ENCODE data around the gene TMEM63A.
A peak's percentile ranks its signal among the peaks of the same experiment; 100 is the strongest.

Gene TMEM63A

DNA sequence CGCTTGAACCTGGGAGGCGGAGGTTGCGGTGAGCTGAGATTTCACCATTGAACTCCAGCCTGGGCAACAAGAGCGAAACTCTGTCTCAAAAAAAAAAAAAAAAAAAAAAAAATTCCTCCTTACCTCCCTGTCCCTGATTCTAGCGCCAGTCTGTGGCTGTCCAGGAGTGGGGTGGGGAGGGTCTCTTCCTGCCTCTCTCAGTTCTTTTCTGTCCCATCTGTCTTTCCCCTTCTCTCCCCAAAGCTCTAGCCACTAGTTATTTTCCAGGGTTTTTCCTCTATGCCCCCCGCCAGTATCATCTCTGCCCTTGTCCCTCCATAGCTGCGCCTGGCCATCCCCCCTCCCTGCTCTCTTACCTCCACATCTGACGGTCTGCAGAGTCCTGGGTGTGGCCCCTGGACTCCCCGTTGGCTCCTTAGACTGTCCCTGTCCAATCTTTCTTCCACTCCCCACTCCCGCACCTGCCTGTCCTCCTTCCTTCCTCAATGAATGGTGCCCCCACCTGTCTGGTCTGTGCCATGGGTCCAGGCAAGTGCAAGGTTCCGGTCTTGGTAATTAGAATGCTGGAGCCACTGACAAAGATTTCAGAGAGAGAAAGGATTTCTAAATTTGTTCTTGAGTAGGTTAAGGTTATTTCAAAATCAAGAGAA, 1.6 kb upstream of the TMEM63A start:
- no peak for DNase-seq

GRCh38 chr1:225882694-225883615, 775 bp upstream of the TMEM63A start:
- peak; percentile 27 for DNase-seq

DNA sequence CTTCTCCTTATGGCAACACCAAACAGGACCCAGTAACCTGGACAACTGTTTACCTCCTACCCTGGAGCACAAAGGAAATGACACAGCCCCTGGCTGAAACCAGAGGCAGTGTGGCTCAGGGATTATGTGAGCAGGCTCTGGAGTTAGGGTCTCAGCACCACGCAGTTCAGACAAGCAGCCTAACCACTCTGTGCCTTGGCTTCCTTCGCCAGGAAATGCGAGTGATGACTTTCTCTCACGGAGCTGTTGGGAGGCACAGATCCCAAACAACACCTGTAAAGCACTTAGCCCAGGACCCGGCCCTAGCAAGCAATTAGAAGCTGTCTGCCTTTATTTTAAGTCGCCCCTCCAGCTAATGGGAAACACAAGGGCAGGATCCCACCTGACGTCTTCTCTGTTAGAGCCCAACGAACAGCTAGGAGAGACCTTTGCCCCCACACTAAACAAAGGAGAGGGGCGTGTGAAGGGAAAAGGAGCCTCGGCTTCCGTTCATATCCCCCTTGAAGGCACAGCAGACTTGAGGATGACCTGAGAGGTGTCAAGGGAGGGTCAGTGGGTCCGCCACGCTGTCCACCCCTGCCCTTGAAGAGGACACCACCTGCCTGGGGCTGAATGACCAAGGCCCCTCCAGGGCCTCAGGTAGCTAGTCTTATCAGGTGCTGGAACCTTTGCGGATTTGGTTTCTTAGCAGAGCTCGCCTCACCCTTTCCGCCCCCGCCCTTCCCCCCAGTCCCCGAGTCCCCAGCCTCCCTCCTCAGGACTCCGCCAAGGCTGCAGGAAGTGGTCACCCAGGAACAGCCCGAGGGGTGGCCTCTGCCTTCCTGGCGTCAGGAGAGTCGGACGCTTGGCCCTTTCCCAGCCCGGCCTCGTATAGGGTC, 860 bp downstream of the TMEM63A start:
- no peak for DNase-seq

- DNase-seq = no peak
Measured at GRCh38 chr1:225880636-225881035, 1.5 kb downstream of the TMEM63A start.

- peak; percentile 55 for DNase-seq
Measured at GRCh38 chr1:225880222-225880588, 2.0 kb downstream of the TMEM63A start.

DNA sequence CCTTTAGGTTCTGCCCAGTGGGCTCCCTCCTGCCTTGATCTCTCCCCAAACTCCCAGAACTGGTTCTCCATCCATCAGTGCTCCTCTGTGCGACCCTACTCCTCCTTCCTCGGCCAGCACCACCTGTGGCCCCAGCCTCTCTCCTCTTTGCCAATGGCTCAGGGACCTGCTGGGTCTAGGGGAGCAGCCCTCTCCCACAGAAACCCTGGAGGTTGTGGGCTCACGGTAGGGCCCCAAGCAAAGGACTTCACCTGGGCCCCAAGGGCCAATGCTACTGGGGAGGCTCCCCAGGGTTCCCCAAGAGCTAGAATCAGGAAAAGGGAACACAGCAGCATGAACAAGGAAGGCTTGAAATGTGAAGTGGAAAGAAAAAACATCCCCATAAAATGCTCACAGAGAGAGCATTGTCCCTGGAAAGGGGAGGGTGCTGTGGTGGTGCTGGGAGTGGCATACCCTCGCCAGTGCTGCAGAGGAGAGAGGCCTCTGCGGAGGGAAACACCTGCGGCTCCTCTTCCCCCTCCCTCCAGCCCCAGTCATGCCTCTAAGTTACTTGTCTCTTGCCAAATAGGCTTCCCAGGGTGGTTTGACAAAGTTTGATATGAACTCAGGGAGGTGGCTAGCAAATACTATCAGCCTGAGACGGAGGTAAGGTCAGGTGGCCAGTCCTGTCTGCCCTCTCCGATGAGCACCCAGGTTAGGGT, 2.5 kb downstream of the TMEM63A start:
- DNase-seq = peak; percentile 29

GRCh38 chr1:225878282-225878681, 3.9 kb downstream of the TMEM63A start:
- DNase-seq = no peak

- no peak for DNase-seq
Measured at GRCh38 chr1:225877580-225877979, 4.6 kb downstream of the TMEM63A start.

GRCh38 chr1:225876900-225877510, 5.2 kb downstream of the TMEM63A start:
- DNase-seq = no peak

- DNase-seq = peak; percentile 76
Measured at GRCh38 chr1:225875044-225875815, 7.0 kb downstream of the TMEM63A start.

GRCh38 chr1:225874431-225874830, 7.7 kb downstream of the TMEM63A start:
- no peak for DNase-seq

GRCh38 chr1:225873281-225873850, 8.8 kb downstream of the TMEM63A start:
- DNase-seq = no peak

DNA sequence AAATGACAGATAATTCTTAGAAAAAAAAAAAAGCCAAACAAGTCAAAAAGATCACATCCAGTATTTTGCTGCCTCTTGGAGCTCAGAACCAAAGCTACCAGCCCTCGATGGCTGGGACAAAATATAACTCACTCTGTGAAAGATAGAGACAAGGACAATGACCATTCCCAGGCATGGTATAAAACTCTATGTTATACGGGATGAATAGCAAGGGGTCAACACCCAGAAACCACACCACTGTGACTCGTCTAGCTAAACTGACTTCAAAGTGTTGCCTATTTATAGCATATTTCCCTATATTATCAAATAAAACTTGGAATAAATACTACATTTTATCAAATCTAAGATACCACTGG, 10.1 kb downstream of the TMEM63A start:
- DNase-seq = no peak

DNA sequence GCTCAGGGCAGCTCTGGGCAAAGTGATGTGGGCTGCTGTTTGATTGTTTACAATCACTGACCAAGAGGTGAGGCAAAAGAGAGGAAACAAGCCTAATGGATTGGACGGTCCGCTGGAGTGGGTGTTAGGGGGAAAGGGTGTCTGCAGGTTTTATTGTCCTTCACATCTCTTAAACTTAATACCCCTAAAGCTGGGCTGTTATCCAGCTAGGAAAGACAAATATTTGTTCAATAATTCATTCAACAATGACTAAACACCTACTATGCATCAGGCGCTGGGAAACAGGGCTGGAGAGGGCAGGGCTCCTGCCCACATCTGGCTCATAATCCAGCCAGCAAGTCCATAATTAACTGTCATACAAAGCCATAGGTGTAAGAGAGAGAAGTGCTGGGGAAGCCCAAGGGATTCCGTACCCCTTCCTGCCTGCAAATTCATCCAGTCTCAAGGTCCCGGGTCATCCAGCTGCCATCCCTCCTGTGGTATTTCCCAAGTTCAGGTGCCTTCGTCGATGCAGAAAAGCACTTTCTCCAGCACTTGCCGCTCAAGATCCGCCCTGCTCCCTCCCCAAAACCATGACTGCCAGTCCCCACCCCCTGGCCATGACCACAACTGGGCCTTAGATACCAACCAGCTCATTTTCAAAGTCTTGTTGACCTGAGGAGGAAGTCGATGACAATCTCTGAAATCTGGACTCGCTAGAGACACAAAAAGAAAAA, 10.7 kb downstream of the TMEM63A start:
- peak; percentile 94 for DNase-seq

DNA sequence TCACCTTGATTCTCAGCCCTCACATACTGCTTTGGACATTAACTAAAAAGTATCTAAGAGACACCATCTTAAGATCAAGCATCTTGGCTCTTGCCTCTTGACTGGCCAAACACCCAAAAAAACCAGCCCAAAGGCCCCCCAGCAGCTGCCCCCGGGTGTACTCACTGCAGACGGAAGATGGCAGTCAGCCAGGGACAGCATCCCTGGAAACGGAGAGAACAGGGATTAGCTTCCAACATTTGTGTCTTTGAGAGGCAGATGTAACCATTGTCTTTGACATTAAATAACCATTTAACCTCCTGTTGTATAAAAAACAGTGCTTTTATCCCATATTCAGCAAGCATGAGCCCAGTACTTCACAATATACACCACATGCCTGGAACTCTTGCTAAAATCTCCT, 11.3 kb downstream of the TMEM63A start:
- peak; percentile 76 for DNase-seq

DNA sequence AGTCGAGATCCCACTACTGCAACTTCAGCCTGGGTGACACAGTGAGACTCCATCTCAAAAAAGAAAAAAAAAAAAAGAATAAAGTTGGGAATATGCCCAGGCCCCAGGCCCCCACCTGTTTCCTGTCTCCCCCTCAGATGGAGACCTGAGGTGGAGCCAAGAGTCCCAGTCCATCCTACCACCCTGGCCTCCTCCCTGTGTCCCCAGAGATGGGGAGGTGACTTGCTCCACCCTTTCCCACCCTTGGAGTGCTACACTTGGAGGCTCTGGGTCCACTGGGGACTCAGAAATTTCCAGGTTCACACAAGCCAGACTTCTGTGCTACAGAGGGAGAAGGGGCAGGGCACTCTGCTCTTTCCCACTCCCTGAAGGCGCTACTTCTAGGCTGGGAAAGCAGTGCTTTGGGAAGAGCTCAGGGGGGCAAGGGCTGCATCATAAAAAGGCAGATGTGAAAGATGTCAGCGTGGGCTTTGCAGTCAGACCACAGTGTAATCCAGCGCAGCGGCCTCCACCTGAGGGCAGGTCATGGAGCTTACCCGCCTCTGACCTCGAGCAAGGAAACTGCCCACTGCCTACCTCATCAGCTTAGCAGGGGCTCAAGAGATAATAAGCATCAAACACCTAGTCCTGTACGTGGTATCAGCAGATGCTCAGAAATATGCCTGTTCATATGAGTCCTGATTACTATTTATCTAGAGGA, 13.4 kb downstream of the TMEM63A start:
- DNase-seq = no peak

GRCh38 chr1:225866981-225867380, 15.2 kb downstream of the TMEM63A start:
- no peak for DNase-seq

GRCh38 chr1:225866061-225866837, 15.9 kb downstream of the TMEM63A start:
- DNase-seq = no peak

DNA sequence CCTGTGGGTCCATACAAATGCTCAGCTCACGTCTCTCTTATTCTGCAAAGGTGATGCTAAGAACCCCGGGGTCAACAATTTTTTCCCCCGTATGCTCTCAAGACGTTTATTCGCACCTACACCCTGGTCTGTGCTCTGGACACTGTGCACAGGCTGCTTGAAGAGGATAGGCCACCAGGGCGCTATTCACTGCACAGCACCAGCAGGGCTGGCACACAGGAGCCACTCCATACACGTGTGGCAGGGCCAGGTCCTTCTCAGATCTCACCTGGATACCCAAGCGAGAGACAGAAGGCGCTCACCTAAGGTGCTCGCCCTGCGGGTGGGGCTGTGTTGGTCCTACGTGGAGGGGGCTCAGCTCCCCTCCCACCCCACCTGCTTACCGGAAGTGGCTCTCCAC, 16.7 kb downstream of the TMEM63A start:
- DNase-seq = no peak

Data from NCI-H774 (cell line).